GM19025 (cell line): ENCODE data around the gene COX7C.
"Not testable (repeated sequence)": the region's sequence is repeated elsewhere in the genome, so short reads cannot be mapped to it uniquely, and the experiment has no call there.

Experiments
- ATAC-seq: cut with Tn5 transposase; IDR thresholded peaks from one replicate; pipeline ENCODE4 v1.9.1; 2021; ENCODE audit warnings: mild to moderate bottlenecking, low read depth, moderate library complexity; ENCODE audit not compliant: unreplicated experiment

COX7C gene

GRCh38 chr5:86660771-86661170, 43.0 kb downstream of the COX7C start:
- ATAC-seq, result not testable (repeated sequence)

GRCh38 chr5:86664173-86664572, 46.4 kb downstream of the COX7C start:
- no peak for ATAC-seq

GRCh38 chr5:86665984-86666760, 48.4 kb downstream of the COX7C start:
- no peak for ATAC-seq

- ATAC-seq, result no peak
Observed at GRCh38 chr5:86666981-86667380, 49.2 kb downstream of the COX7C start.
